Trophoblast cell (in vitro differentiated cells and primary cell): ENCODE results near the gene CNKSR2.

Source experiments
- DNase-seq, 2 donors: peaks; one replicate each; pipeline ENCODE4 v3.0.0-alpha.2; 2016
- H2AFZ ChIP-seq: 2 replicates; pipeline ENCODE4 v1.6.1; 2013; ENCODE audit warnings: low read length, moderate library complexity, mild to moderate bottlenecking; ENCODE audit not compliant: insufficient read depth, poor library complexity
- H2AK5ac ChIP-seq: 2 replicates; pipeline ENCODE4 v1.6.1; 2013; ENCODE audit warnings: mild to moderate bottlenecking, low read length
- H2BK120ac ChIP-seq: 2 replicates; pipeline ENCODE4 v1.6.1; 2013; ENCODE audit warnings: low read length, mild to moderate bottlenecking, moderate library complexity; ENCODE audit not compliant: insufficient read depth, poor library complexity
- H2BK12ac ChIP-seq: 2 replicates; pipeline ENCODE4 v1.6.1; 2013; ENCODE audit warnings: mild to moderate bottlenecking, low read length, moderate library complexity
- H2BK5ac ChIP-seq: 2 replicates; pipeline ENCODE4 v1.6.1; 2013; ENCODE audit warnings: low read length, low read depth, moderate library complexity, mild to moderate bottlenecking; ENCODE audit not compliant: poor library complexity
- H3K14ac ChIP-seq: 2 replicates; pipeline ENCODE4 v1.6.1; 2013; ENCODE audit warnings: mild to moderate bottlenecking, low read length
- H3K18ac ChIP-seq: 2 replicates; pipeline ENCODE4 v1.6.1; 2013; ENCODE audit warnings: mild to moderate bottlenecking, low read length
- H3K23ac ChIP-seq: 2 replicates; pipeline ENCODE4 v1.6.1; 2013; ENCODE audit warnings: low read length
- H3K27ac ChIP-seq: 2 replicates; pipeline ENCODE4 v1.5.1; 2013; ENCODE audit warnings: low read depth, mild to moderate bottlenecking, inconsistent platforms, low read length, moderate library complexity
- H3K27me3 ChIP-seq: 2 replicates; pipeline ENCODE4 v1.6.1; 2013; ENCODE audit warnings: inconsistent platforms, mild to moderate bottlenecking, low read length, moderate library complexity; ENCODE audit not compliant: insufficient read depth
- H3K36me3 ChIP-seq, 2 experiments: 1 replicate in 1 of 2; 2 replicates in 1 of 2; pipeline ENCODE4 v1.6.1; 2013; ENCODE audit warnings: low read length in 2 of 2, mild to moderate bottlenecking in 2 of 2, moderate library complexity in 1 of 2; ENCODE audit not compliant: insufficient read depth in 2 of 2, control insufficient read depth in 1 of 2
- H3K4ac ChIP-seq: 2 replicates; pipeline ENCODE4 v1.6.1; 2013; ENCODE audit warnings: low read depth, mild to moderate bottlenecking, low read length, moderate library complexity
- H3K4me1 ChIP-seq, 2 experiments: 1 replicate in 1 of 2; 2 replicates in 1 of 2; pipeline ENCODE4 v1.6.1; 2013; ENCODE audit warnings: low read length in 2 of 2, mild to moderate bottlenecking in 2 of 2, moderate library complexity in 1 of 2; ENCODE audit not compliant: insufficient read depth in 2 of 2, control insufficient read depth in 1 of 2
- H3K4me2 ChIP-seq: 2 replicates; pipeline ENCODE4 v1.6.1; 2013; ENCODE audit warnings: inconsistent platforms, mild to moderate bottlenecking, low read length, moderate library complexity
- H3K4me3 ChIP-seq: 2 replicates; pipeline ENCODE4 v1.5.1; 2013; ENCODE audit warnings: mild to moderate bottlenecking, low read depth, low read length, inconsistent platforms
- H3K79me1 ChIP-seq: one replicate; pipeline ENCODE4 v1.6.1; 2013; ENCODE audit warnings: low read length
- H3K79me2 ChIP-seq: 2 replicates; pipeline ENCODE4 v1.6.1; 2013; ENCODE audit warnings: low read length, mild to moderate bottlenecking; ENCODE audit not compliant: control insufficient read depth, insufficient read depth, poor library complexity
- H3K9ac ChIP-seq: 2 replicates; pipeline ENCODE4 v1.6.1; 2013; ENCODE audit warnings: mild to moderate bottlenecking, low read length
- H3K9me3 ChIP-seq: 2 replicates; pipeline ENCODE4 v1.6.1; 2013; ENCODE audit warnings: low read depth, mild to moderate bottlenecking, control low read depth, inconsistent platforms, low read length; ENCODE audit not compliant: insufficient read depth
- H4K12ac ChIP-seq: 2 replicates; pipeline ENCODE4 v1.6.1; 2013; ENCODE audit warnings: low read depth, mild to moderate bottlenecking, low read length, moderate library complexity
- H4K8ac ChIP-seq: 2 replicates; pipeline ENCODE4 v1.6.1; 2013; ENCODE audit warnings: low read depth, mild to moderate bottlenecking, low read length, moderate library complexity
- H4K91ac ChIP-seq: one replicate; pipeline ENCODE4 v1.6.1; 2013; ENCODE audit warnings: low read depth, mild to moderate bottlenecking, low read length, moderate library complexity
- WGBS: extraction: QIAGEN DNeasy Blood & Tissue Kit; methylation state at CpG from one replicate; pipeline ENCODE4 v1.1.7; 2013; ENCODE audit warnings: missing lambda C conversion rate; ENCODE audit not compliant: insufficient read length, insufficient coverage; ENCODE audit errors: extremely low coverage; 5-methylcytosine and 5-hydroxymethylcytosine counted together

CNKSR2 gene

GRCh38 chrX:21700275-21700674 is 326.1 kb downstream of the CNKSR2 start:
- H3K23ac ChIP-seq, result no peak overlapping the region
- H4K12ac ChIP-seq, result no peak overlapping the region
- no peak overlapping the region for H2BK120ac ChIP-seq
- H3K9me3 ChIP-seq, result no peaks in the 10 kb centered on the region
- H4K91ac ChIP-seq, result no peak overlapping the region
- no peak overlapping the region for H2BK12ac ChIP-seq
- no peak overlapping the region for H3K4me2 ChIP-seq
- H3K27ac ChIP-seq, result no peak overlapping the region
- WGBS, result no CpG with 5 or more reads among the region's 5 CpGs
- H4K8ac ChIP-seq, result no peak overlapping the region
- no peak overlapping the region for H3K9ac ChIP-seq
- H2AK5ac ChIP-seq, result no peak overlapping the region
- DNase-seq, result no peak
- no peak overlapping the region for H3K14ac ChIP-seq
- H2AFZ ChIP-seq, result no peak overlapping the region
- no peak overlapping the region for H3K4ac ChIP-seq
- H3K4me3 ChIP-seq, result no peak overlapping the region
- H3K18ac ChIP-seq, result no peak overlapping the region
- no peak overlapping the region for H2BK5ac ChIP-seq
- no peaks in the 10 kb centered on the region for H3K27me3 ChIP-seq
- no peaks in the 10 kb centered on the region for H3K79me1 ChIP-seq
- no peaks in the 10 kb centered on the region for H3K4me1 ChIP-seq
- H3K79me2 ChIP-seq, result no peaks in the 10 kb centered on the region
- no peaks in the 10 kb centered on the region for H3K36me3 ChIP-seq

GRCh38 chrX:21700967-21701366 is 326.7 kb downstream of the CNKSR2 start:
- no peaks in the 10 kb centered on the region for H3K4me1 ChIP-seq
- H3K18ac ChIP-seq, result no peak overlapping the region
- H2BK5ac ChIP-seq, result no peak overlapping the region
- no peak overlapping the region for H2AK5ac ChIP-seq
- no peak overlapping the region for H2AFZ ChIP-seq
- no peak overlapping the region for H4K91ac ChIP-seq
- H3K4me2 ChIP-seq, result no peak overlapping the region
- no peak overlapping the region for H3K9ac ChIP-seq
- H3K27ac ChIP-seq, result no peak overlapping the region
- no peaks in the 10 kb centered on the region for H3K27me3 ChIP-seq
- no peak overlapping the region for H3K4ac ChIP-seq
- H2BK12ac ChIP-seq, result no peak overlapping the region
- no peak overlapping the region for H2BK120ac ChIP-seq
- WGBS, result no CpG with 5 or more reads among the region's 3 CpGs
- no peak overlapping the region for H4K12ac ChIP-seq
- DNase-seq, result no peak
- H3K9me3 ChIP-seq, result no peaks in the 10 kb centered on the region
- no peak overlapping the region for H3K23ac ChIP-seq
- H3K14ac ChIP-seq, result no peak overlapping the region
- H3K79me2 ChIP-seq, result no peaks in the 10 kb centered on the region
- H3K4me3 ChIP-seq, result no peak overlapping the region
- no peak overlapping the region for H4K8ac ChIP-seq
- H3K79me1 ChIP-seq, result no peaks in the 10 kb centered on the region
- no peaks in the 10 kb centered on the region for H3K36me3 ChIP-seq

- Histone ChIP-seq H3K9me3 (no peaks in the 10 kb centered on the region), H3K23ac (no peak overlapping the region), H3K4me1 (no peaks in the 10 kb centered on the region), H3K79me1 (no peaks in the 10 kb centered on the region), H3K79me2 (no peaks in the 10 kb centered on the region), H2BK120ac (no peak overlapping the region), H3K4me3 (no peak overlapping the region), H4K8ac (no peak overlapping the region), H3K27ac (no peak overlapping the region), H3K14ac (no peak overlapping the region), H2AK5ac (no peak overlapping the region), H3K36me3 (no peaks in the 10 kb centered on the region), H4K12ac (no peak overlapping the region), H3K27me3 (no peaks in the 10 kb centered on the region), H2BK12ac (no peak overlapping the region), H3K4me2 (no peak overlapping the region), H4K91ac (no peak overlapping the region), H2AFZ (no peak overlapping the region), H3K18ac (no peak overlapping the region), H3K4ac (no peak overlapping the region), H2BK5ac (no peak overlapping the region), H3K9ac (no peak overlapping the region)
- WGBS, result no CpG with 5 or more reads among the region's 4 CpGs
- DNase-seq, result no peak
These were observed 328.5 kb downstream of the CNKSR2 start for GRCh38 chrX:21702725-21703124.
